Kidney epithelial cell (primary cell): Measurements from ENCODE around the gene PIP4K2A. TPM values are rescaled to one million over a fixed set of nuclear protein-coding genes. Genes with fewer than 3 reads are reported as not detected.

Experiments
- DNase-seq: peaks from one replicate; pipeline ENCODE4 v3.0.0-alpha.2; 2010; ENCODE audit warnings: low read depth
- H3K27me3 ChIP-seq: 2 replicates; pipeline ENCODE4 v1.6.0; 2011; ENCODE audit warnings: low read length; ENCODE audit not compliant: control insufficient read depth, insufficient read depth
- H3K36me3 ChIP-seq: 2 replicates; pipeline ENCODE4 v1.5.1; 2011; ENCODE audit warnings: low read length; ENCODE audit not compliant: control insufficient read depth, insufficient read depth
- H3K4me3 ChIP-seq: 2 replicates; pipeline ENCODE4 v1.5.1; 2011; ENCODE audit warnings: low read depth, mild to moderate bottlenecking, control low read depth, low read length
- total RNA-seq: library from RNA; depleted of rRNA; stranded (reverse); fragments of >200 nt; gene quantifications from 2 replicates; pipeline ENCODE4 v1.2.3, GENCODE V29; 2015
- TF ChIP-seq, protein P1 (sequence below): IDR thresholded peaks from 2 replicates; pipeline ENCODE4 v1.5.1; 2011; ENCODE audit warnings: mild to moderate bottlenecking, moderate library complexity, low read length, control low read depth, inconsistent platforms; ENCODE audit not compliant: insufficient read depth, poor library complexity, severe bottlenecking

Gene PIP4K2A
- total RNA-seq, 1 donor from 2014 or later = 23.6 TPM

DNA sequence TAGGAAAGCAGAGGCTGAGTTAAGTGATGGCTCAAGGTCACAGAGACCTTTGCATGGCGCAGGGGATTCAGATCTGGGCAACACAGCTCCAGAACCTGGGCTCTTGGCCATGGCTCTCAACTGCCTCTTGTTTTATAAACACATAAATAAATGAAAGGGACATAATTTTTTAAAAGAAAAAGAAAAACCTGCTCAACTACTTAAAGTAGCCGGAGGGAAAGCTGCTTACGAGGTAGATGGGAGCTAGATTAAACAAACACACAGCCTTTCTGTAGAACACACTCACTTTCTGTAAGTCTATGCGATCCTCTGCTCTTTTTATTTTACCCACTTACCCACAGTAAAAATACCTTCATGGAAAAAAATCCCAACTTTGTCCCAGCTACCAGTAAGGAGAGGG lies 81.3 kb downstream of the PIP4K2A start:
- no peaks in the 10 kb centered on the region for H3K27me3 ChIP-seq
- DNase-seq = no peak
- no peak overlapping the region for H3K4me3 ChIP-seq
- H3K36me3 ChIP-seq = no peaks in the 10 kb centered on the region
- TF ChIP-seq, protein P1, sequence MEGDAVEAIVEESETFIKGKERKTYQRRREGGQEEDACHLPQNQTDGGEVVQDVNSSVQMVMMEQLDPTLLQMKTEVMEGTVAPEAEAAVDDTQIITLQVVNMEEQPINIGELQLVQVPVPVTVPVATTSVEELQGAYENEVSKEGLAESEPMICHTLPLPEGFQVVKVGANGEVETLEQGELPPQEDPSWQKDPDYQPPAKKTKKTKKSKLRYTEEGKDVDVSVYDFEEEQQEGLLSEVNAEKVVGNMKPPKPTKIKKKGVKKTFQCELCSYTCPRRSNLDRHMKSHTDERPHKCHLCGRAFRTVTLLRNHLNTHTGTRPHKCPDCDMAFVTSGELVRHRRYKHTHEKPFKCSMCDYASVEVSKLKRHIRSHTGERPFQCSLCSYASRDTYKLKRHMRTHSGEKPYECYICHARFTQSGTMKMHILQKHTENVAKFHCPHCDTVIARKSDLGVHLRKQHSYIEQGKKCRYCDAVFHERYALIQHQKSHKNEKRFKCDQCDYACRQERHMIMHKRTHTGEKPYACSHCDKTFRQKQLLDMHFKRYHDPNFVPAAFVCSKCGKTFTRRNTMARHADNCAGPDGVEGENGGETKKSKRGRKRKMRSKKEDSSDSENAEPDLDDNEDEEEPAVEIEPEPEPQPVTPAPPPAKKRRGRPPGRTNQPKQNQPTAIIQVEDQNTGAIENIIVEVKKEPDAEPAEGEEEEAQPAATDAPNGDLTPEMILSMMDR = no peak

GRCh38 chr10:22631646-22632278 lies 82.6 kb downstream of the PIP4K2A start:
- Histone ChIP-seq H3K4me3 (no peak overlapping the region), H3K36me3 (no peaks in the 10 kb centered on the region), H3K27me3 (no peaks in the 10 kb centered on the region)
- TF ChIP-seq, protein P1 = no peak
- no peak for DNase-seq

GRCh38 chr10:22631185-22631584 lies 83.2 kb downstream of the PIP4K2A start:
- Histone ChIP-seq H3K36me3 (no peaks in the 10 kb centered on the region), H3K4me3 (no peak overlapping the region), H3K27me3 (no peaks in the 10 kb centered on the region)
- TF ChIP-seq, protein P1 = no peak
- DNase-seq = no peak

GRCh38 chr10:22630234-22631174 lies 83.9 kb downstream of the PIP4K2A start:
- TF ChIP-seq, protein P1 = no peak
- H3K27me3 ChIP-seq = no peaks in the 10 kb centered on the region
- DNase-seq = no peak
- no peaks in the 10 kb centered on the region for H3K36me3 ChIP-seq
- no peak overlapping the region for H3K4me3 ChIP-seq

DNA sequence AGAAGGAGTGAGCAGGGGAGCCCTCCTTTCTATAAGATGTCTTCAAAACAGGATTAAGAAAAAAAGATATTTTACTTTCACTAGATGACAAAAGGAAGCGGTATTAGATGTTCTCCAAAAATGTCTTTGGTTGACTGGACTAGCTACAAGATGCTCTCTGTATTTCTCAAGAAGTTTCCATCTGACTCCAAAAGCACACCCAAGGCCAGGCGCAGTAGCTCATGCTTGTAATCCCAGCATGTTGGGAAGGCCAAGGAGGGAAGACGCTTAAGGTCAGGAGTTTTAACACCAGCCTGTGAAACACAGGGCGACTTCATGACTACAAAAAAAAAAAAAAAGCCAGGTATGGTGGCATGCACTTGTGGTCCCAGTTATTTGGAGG lies 84.5 kb downstream of the PIP4K2A start:
- DNase-seq = no peak
- TF ChIP-seq, protein P1 = no peak
- no peak overlapping the region for H3K4me3 ChIP-seq

More for the DNA sequence above, 84.5 kb downstream of the PIP4K2A start:
- Histone ChIP-seq H3K27me3 (no peaks in the 10 kb centered on the region), H3K36me3 (no peaks in the 10 kb centered on the region)
